Breast epithelium (tissue), 3 donors: ENCODE measurements around the gene RNF126.

ENCODE experiments used
- CTCF ChIP-seq, 3 donors: fragments of 450-650 bp; IDR thresholded peaks; one replicate each; pipeline ENCODE4 v1.5.1; 2016 to 2017; ENCODE audit warnings: antibody characterized with exemption in 3 of 3, mild to moderate bottlenecking in 3 of 3, moderate library complexity in 3 of 3
- POLR2AphosphoS5 ChIP-seq, 3 donors: sonication (generic); formaldehyde crosslinking; IDR thresholded peaks; one replicate each; pipeline ENCODE4 v1.6.1; 2017; ENCODE audit warnings: antibody characterized with exemption in 3 of 3

- no peak for TF ChIP-seq POLR2AphosphoS5 (IDR thresholded peaks at IDR 0.05)
- TF ChIP-seq CTCF (IDR thresholded peaks at IDR 0.05): no peak
Measured at GRCh38 chr19:638906-639252, 24.1 kb downstream of the RNF126 start.
